ENCODE measurements around the gene RASD2. TPM values are rescaled to one million over a fixed set of nuclear protein-coding genes. Genes with fewer than 3 reads are reported as not detected.

The RASD2 gene
- total RNA-seq, 1 donor from 2014 or later: 0.16 TPM

DNA sequence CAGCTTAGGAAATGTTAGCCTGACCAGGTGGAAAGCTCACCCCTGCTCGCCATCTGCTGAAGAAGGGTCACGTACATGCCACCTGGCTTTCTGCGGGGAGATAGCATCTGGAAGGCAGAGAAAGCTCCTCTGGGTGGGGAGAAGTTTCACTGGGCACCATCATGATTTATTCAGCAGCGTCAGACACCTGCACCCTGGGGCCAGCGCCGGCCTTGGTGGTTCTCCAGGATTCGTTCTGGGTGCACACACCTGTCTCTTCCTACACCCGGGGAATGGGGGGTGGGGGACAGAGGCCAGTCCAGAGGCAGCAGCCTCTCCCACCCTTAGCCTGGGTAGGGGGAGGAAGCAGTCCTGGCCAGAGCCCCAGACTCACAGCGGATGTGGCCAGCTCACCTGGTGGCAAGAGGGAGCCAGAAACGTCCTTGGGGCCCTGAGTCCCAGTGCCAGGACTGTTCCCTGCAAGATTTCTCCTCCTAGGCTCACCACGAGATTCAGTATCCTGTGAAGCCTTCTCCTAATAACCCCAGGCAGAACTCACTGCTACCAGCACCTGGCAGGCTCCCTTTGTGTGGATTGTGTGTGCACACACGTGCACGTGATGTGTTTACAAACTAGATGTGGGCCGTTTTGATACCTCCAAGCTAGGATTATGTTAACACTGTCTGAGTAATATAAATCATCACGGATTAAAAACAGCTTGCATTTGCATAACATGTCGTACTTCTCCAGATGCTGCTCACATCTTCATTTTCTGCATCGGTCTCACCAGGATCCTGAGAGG lies 17.3 kb upstream of the RASD2 start:
- no peak overlapping the region for H3K9ac ChIP-seq (ENCODE audit: low read length)
- no peak overlapping the region for H2AFZ ChIP-seq (ENCODE audit: low read depth, low read length)
- no peaks in the 10 kb centered on the region for H3K4me1 ChIP-seq (ENCODE audit: insufficient read depth, low read length)
- Mint-ChIP-seq H3K27ac (ENCODE audit: unreplicated experiment) (no peak overlapping the region), H3K4me3 (ENCODE audit: unreplicated experiment) (no peak overlapping the region), H3K9me3 (ENCODE audit: unreplicated experiment) (no peaks in the 10 kb centered on the region), H3K36me3 (ENCODE audit: low read depth, unreplicated experiment) (no peaks in the 10 kb centered on the region), H3K4me1 (ENCODE audit: low read depth, unreplicated experiment) (no peaks in the 10 kb centered on the region), H3K27me3 (ENCODE audit: low read depth, unreplicated experiment) (peaks cover 62% of the 10 kb centered on the region)
- DNase-seq (ENCODE audit: low read depth) (no peak), FAIRE-seq (no peak)
- H3K79me2 ChIP-seq (ENCODE audit: insufficient read depth, low read length): no peaks in the 10 kb centered on the region
- no peaks in the 10 kb centered on the region for H3K9me3 ChIP-seq (ENCODE audit: insufficient read depth, low read depth, low read length)
- no peak overlapping the region for H3K4me2 ChIP-seq (ENCODE audit: low read length)
- H3K27me3 ChIP-seq (ENCODE audit: insufficient read depth, low read length): peaks cover 22% of the 10 kb centered on the region
- H3K27ac ChIP-seq (ENCODE audit: low read depth, low read length): no peak overlapping the region
- H4K20me1 ChIP-seq (ENCODE audit: insufficient read depth, low read length): no peaks in the 10 kb centered on the region
- no peak overlapping the region for H3K4me3 ChIP-seq (ENCODE audit: insufficient read depth, low read depth, low read length)
- TF ChIP-seq, protein P1, sequence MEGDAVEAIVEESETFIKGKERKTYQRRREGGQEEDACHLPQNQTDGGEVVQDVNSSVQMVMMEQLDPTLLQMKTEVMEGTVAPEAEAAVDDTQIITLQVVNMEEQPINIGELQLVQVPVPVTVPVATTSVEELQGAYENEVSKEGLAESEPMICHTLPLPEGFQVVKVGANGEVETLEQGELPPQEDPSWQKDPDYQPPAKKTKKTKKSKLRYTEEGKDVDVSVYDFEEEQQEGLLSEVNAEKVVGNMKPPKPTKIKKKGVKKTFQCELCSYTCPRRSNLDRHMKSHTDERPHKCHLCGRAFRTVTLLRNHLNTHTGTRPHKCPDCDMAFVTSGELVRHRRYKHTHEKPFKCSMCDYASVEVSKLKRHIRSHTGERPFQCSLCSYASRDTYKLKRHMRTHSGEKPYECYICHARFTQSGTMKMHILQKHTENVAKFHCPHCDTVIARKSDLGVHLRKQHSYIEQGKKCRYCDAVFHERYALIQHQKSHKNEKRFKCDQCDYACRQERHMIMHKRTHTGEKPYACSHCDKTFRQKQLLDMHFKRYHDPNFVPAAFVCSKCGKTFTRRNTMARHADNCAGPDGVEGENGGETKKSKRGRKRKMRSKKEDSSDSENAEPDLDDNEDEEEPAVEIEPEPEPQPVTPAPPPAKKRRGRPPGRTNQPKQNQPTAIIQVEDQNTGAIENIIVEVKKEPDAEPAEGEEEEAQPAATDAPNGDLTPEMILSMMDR (IDR thresholded peaks at IDR 0.05; ENCODE audit: insufficient read depth, low read depth, low read length): no peak
- TF ChIP-seq EZH2 (IDR thresholded peaks at IDR 0.05; ENCODE audit: insufficient read depth, low read length): no peak
- no peaks in the 10 kb centered on the region for H3K36me3 ChIP-seq (ENCODE audit: insufficient read depth, low read length)

DNA sequence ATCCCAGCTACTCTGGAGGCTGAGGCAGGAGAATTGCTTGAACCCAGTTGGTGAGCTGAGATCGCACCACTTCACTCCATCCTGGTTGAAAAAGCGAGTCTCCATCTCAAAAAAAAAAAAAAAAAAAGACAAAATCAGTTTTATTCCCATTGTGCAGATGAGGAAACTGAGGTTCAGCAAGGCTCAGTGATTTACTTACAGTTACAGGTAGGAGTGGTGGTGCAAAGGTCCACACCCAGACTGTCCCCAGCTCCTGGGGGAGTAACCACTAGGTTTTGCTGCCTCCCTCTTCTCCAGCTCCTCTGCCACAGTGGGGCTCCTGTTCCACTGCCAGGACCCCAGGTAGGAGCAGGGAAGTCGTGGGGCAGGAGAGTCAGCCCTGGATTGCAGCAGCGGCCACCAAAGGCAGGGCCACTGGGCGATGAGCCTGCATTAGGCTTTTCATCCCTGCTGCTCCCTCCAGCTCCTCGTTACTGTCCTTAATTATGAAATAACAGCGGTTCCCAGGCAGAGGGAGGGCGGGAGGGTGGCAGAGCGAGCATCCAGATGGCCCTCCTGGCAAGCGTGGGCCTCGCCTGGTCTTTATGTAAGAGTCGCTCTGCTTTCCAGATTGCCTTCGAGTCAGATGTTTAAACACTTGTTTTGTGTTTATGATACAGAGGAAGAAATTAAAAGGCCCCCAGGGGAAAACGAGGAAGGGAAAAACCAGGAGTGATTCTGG lies 15.5 kb upstream of the RASD2 start:
- H3K4me1 ChIP-seq (ENCODE audit: insufficient read depth, low read length): no peaks in the 10 kb centered on the region
- FAIRE-seq (no peak), DNase-seq (ENCODE audit: low read depth) (no peak)
- TF ChIP-seq, protein P1 (IDR thresholded peaks at IDR 0.05; ENCODE audit: insufficient read depth, low read depth, low read length): no peak
- no peak for TF ChIP-seq EZH2 (IDR thresholded peaks at IDR 0.05; ENCODE audit: insufficient read depth, low read length)
- H2AFZ ChIP-seq (ENCODE audit: low read depth, low read length): no peak overlapping the region
- H3K36me3 ChIP-seq (ENCODE audit: insufficient read depth, low read length): no peaks in the 10 kb centered on the region
- Mint-ChIP-seq H3K9me3 (ENCODE audit: unreplicated experiment) (peaks cover 2% of the 10 kb centered on the region), H3K4me3 (ENCODE audit: unreplicated experiment) (no peak overlapping the region), H3K27me3 (ENCODE audit: low read depth, unreplicated experiment) (peaks cover 57% of the 10 kb centered on the region), H3K27ac (ENCODE audit: unreplicated experiment) (no peak overlapping the region), H3K4me1 (ENCODE audit: low read depth, unreplicated experiment) (no peaks in the 10 kb centered on the region), H3K36me3 (ENCODE audit: low read depth, unreplicated experiment) (peaks cover 3% of the 10 kb centered on the region)
- H3K27me3 ChIP-seq (ENCODE audit: insufficient read depth, low read length): peaks cover 22% of the 10 kb centered on the region
- no peaks in the 10 kb centered on the region for H4K20me1 ChIP-seq (ENCODE audit: insufficient read depth, low read length)
- H3K4me2 ChIP-seq (ENCODE audit: low read length): no peak overlapping the region
- no peaks in the 10 kb centered on the region for H3K79me2 ChIP-seq (ENCODE audit: insufficient read depth, low read length)
- no peak overlapping the region for H3K9ac ChIP-seq (ENCODE audit: low read length)
- H3K27ac ChIP-seq (ENCODE audit: low read depth, low read length): no peak overlapping the region
- no peak overlapping the region for H3K4me3 ChIP-seq (ENCODE audit: insufficient read depth, low read depth, low read length)
- H3K9me3 ChIP-seq (ENCODE audit: insufficient read depth, low read depth, low read length): no peaks in the 10 kb centered on the region

Data from astrocyte (in vitro differentiated cells and primary cell).